Endodermal cell (in vitro differentiated cells): ENCODE results near the gene ECSCR. TPM values are rescaled to one million over a fixed set of nuclear protein-coding genes. Genes with fewer than 3 reads are reported as not detected.

Experiments used
- DNase-seq: peaks from one replicate; pipeline ENCODE4 v3.0.0-alpha.2; 2017
- H3K27ac ChIP-seq: 2 replicates; pipeline ENCODE4 v1.5.1; 2013; ENCODE audit warnings: mild to moderate bottlenecking, low read depth, low read length, moderate library complexity
- H3K27me3 ChIP-seq: 2 replicates; pipeline ENCODE4 v1.6.1; 2013; ENCODE audit warnings: mild to moderate bottlenecking, low read length, moderate library complexity; ENCODE audit not compliant: insufficient read depth, control insufficient read depth, poor library complexity, severe bottlenecking
- H3K36me3 ChIP-seq: 2 replicates; pipeline ENCODE4 v1.7.0; 2013; ENCODE audit warnings: mild to moderate bottlenecking, low read length, moderate library complexity; ENCODE audit not compliant: control insufficient read depth, insufficient read depth
- H3K4me1 ChIP-seq: one replicate; pipeline ENCODE4 v1.7.0; 2013; ENCODE audit warnings: low read length; ENCODE audit not compliant: control insufficient read depth, insufficient read depth
- H3K4me3 ChIP-seq: 2 replicates; pipeline ENCODE4 v1.5.1; 2013; ENCODE audit warnings: mild to moderate bottlenecking, low read length, moderate library complexity
- H3K9ac ChIP-seq: 2 replicates; pipeline ENCODE4 v1.6.1; 2013; ENCODE audit warnings: mild to moderate bottlenecking, low read length, moderate library complexity; ENCODE audit not compliant: poor library complexity, severe bottlenecking; ENCODE audit errors: extremely low read depth
- H3K9me3 ChIP-seq: 2 replicates; pipeline ENCODE4 v1.6.1; 2013; ENCODE audit warnings: mild to moderate bottlenecking, low read length, moderate library complexity; ENCODE audit not compliant: control insufficient read depth
- H3K27ac Mint-ChIP-seq: 2 replicates; pipeline ENCODE4 v1.8.0; 2020; ENCODE audit warnings: mixed read lengths
- H3K27me3 Mint-ChIP-seq: 2 replicates; pipeline ENCODE4 v1.8.0; 2021; ENCODE audit warnings: mild to moderate bottlenecking, mixed read lengths; ENCODE audit not compliant: insufficient read depth
- H3K36me3 Mint-ChIP-seq: 2 replicates; pipeline ENCODE4 v1.8.0; 2020; ENCODE audit warnings: low read depth, mixed read lengths
- H3K4me1 Mint-ChIP-seq: 2 replicates; pipeline ENCODE4 v1.8.0; 2020; ENCODE audit warnings: mixed read lengths
- H3K4me3 Mint-ChIP-seq: 2 replicates; pipeline ENCODE4 v1.8.0; 2020; ENCODE audit warnings: mild to moderate bottlenecking, moderate library complexity, mixed read lengths
- H3K9me3 Mint-ChIP-seq: 2 replicates; pipeline ENCODE4 v1.8.0; 2020; ENCODE audit warnings: mild to moderate bottlenecking, mixed read lengths
- WGBS, 2 experiments: methylation state at CpG; one replicate each; pipeline versions ENCODE4 v1.1.5 to v1.1.7; 2013; ENCODE audit warnings: missing lambda C conversion rate in 2 of 2, mixed read lengths in 1 of 2; ENCODE audit not compliant: insufficient coverage in 1 of 2, insufficient read length in 1 of 2; 5-methylcytosine and 5-hydroxymethylcytosine counted together
- total RNA-seq, 2 donors: library from RNA; stranded (reverse); fragmentation: NEBNext Ultra II Directional in 1 of 2; extraction: Animal tissue kit (Norgen Biotek cat#: 25700) in 1 of 2; gene quantifications; 2 replicates in 1 of 2; 3 replicates in 1 of 2; pipeline ENCODE4 v1.2.1, GENCODE V29; 2021
- TF ChIP-seq, protein P1 (sequence below): fragments of 200-600 bp; sonication (generic); conservative IDR thresholded peaks from 2 replicates; pipeline ENCODE4 v1.5.0; 2021; ENCODE audit warnings: antibody characterized with exemption, mild to moderate bottlenecking

The ECSCR gene
- total RNA-seq, 2 donors from 2014 or later, result 0.62 TPM; not detected in 1

DNA sequence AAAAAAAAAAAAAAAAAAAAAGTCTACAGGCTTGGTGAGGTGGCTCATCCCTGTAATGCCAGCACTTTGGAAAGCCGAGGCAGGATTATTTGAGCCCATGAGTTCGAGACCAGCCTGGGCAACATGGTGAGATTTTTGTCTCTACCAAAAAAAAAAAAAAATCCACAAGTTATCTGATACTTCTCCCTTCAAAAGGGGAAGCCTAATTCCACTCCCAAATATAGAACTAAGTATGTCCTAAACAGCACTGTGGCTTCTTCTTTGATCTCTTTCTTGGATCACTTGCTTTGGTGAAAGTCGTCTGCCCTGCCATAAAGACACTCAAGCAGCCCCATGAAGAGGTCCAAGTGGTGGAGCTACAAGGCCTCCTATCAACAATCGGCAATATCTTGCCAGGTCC, 38.8 kb upstream of the ECSCR start:
- Mint-ChIP-seq H3K9me3 (peaks cover 6% of the 10 kb centered on the region), H3K36me3 (no peaks in the 10 kb centered on the region), H3K4me3 (no peak overlapping the region), H3K4me1 (peaks cover 8% of the 10 kb centered on the region), H3K27me3 (peaks cover 6% of the 10 kb centered on the region), H3K27ac (no peak overlapping the region)
- H3K9ac ChIP-seq, result no peak overlapping the region
- H3K9me3 ChIP-seq, result no peaks in the 10 kb centered on the region
- H3K36me3 ChIP-seq, result no peaks in the 10 kb centered on the region
- H3K4me1 ChIP-seq, result no peaks in the 10 kb centered on the region
- no peaks in the 10 kb centered on the region for H3K27me3 ChIP-seq
- 90 to 94% methylated on average over 4 of the region's 4 CpGs for WGBS, 2 experiments
- TF ChIP-seq, protein P1, sequence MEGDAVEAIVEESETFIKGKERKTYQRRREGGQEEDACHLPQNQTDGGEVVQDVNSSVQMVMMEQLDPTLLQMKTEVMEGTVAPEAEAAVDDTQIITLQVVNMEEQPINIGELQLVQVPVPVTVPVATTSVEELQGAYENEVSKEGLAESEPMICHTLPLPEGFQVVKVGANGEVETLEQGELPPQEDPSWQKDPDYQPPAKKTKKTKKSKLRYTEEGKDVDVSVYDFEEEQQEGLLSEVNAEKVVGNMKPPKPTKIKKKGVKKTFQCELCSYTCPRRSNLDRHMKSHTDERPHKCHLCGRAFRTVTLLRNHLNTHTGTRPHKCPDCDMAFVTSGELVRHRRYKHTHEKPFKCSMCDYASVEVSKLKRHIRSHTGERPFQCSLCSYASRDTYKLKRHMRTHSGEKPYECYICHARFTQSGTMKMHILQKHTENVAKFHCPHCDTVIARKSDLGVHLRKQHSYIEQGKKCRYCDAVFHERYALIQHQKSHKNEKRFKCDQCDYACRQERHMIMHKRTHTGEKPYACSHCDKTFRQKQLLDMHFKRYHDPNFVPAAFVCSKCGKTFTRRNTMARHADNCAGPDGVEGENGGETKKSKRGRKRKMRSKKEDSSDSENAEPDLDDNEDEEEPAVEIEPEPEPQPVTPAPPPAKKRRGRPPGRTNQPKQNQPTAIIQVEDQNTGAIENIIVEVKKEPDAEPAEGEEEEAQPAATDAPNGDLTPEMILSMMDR, result no peak
- H3K27ac ChIP-seq, result no peak overlapping the region
- H3K4me3 ChIP-seq, result no peak overlapping the region
- DNase-seq, result no peak

DNA sequence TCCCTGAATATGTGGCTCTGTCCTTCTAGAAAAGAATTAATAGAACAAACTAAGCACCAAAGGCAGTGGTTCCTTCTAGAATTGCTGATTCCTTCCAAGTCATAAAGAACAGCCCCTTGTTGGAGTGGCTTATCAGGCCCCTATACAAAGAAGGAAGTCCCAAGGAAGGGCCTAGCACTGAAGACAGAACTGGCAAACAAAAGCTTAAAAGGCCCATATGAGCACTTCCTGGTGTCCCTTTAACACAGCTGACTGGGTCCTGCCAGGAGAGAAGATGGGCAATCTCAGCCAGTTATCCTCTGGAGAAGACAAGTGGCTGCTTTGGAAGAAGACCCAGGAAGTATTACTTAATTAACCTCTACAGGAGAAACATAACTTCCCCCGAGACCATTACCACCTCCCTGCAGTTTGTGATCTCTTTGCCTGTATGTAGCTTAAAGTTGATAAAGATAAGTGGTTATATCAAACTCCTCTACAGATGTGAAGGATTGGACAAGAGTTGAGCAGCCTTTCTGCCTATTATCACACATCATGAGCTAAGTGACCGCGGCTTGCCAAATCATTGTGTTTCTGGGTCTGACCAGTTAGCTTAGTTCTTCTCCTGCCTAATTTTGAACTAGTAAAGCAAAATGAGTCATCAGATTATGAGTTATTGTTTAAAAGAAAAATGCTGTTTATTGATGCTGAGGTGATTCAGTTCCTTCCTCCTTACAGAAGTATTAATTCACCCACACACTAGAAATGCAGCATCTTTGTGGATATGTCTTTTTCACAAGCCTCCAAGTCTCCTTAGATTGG, 33.3 kb upstream of the ECSCR start:
- Histone ChIP-seq H3K36me3 (no peaks in the 10 kb centered on the region), H3K9ac (no peak overlapping the region), H3K9me3 (no peaks in the 10 kb centered on the region), H3K27me3 (no peaks in the 10 kb centered on the region), H3K4me1 (peaks cover 11% of the 10 kb centered on the region), H3K27ac (no peak overlapping the region), H3K4me3 (no peak overlapping the region)
- Mint-ChIP-seq H3K4me1 (peaks cover 10% of the 10 kb centered on the region), H3K4me3 (no peak overlapping the region), H3K36me3 (no peaks in the 10 kb centered on the region), H3K27me3 (no peaks in the 10 kb centered on the region), H3K27ac (no peak overlapping the region), H3K9me3 (no peaks in the 10 kb centered on the region)
- TF ChIP-seq, protein P1, result no peak
- 95% methylated on average over 2 of the region's 3 CpGs; no CpG with 5 or more reads in 1 of the 2 experiments for WGBS, 2 experiments
- DNase-seq, result no peak

DNA sequence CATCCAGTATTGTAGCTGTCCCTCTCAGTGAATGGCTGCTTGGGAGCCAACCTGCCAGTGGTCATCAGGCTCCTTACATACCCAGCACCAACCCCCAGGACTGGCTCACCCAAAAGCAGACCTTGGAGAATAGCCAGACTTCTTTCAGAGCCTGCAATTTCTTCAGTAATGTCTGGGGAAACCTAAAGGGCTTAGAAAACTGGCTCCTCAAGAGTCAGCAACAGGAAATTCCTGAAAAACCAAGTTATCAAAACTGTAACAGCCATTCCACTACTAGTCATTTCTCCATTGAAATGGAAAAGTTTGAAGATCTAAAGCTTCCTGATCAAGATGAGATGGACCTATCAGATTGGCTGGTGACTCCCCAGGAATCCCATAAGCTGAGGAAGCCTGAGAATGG, 32.3 kb upstream of the ECSCR start:
- Mint-ChIP-seq H3K27ac (no peak overlapping the region), H3K27me3 (no peaks in the 10 kb centered on the region), H3K4me3 (no peak overlapping the region), H3K4me1 (peaks cover 11% of the 10 kb centered on the region), H3K36me3 (no peaks in the 10 kb centered on the region), H3K9me3 (no peaks in the 10 kb centered on the region)
- Histone ChIP-seq H3K4me1 (peaks cover 11% of the 10 kb centered on the region), H3K27ac (no peak overlapping the region), H3K4me3 (no peak overlapping the region), H3K27me3 (no peaks in the 10 kb centered on the region), H3K9ac (no peak overlapping the region), H3K9me3 (no peaks in the 10 kb centered on the region), H3K36me3 (no peaks in the 10 kb centered on the region)
- DNase-seq, result no peak
- TF ChIP-seq, protein P1, result no peak
